GM18498 (cell line): ENCODE data around the gene C1GALT1.

Experiments
- ATAC-seq: cut with Tn5 transposase; IDR thresholded peaks from one replicate; pipeline ENCODE4 v1.9.1; 2021; ENCODE audit warnings: mild to moderate bottlenecking, moderate library complexity; ENCODE audit not compliant: unreplicated experiment

The C1GALT1 gene

GRCh38 chr7:7265081-7266075, 83.0 kb downstream of the C1GALT1 start:
- no peak for ATAC-seq

GRCh38 chr7:7266257-7266881, 84.0 kb downstream of the C1GALT1 start:
- ATAC-seq, result no peak

- no peak for ATAC-seq
Observed at GRCh38 chr7:7271094-7271874, 88.9 kb downstream of the C1GALT1 start.

- no peak for ATAC-seq
Observed at GRCh38 chr7:7272294-7272693, 90.0 kb downstream of the C1GALT1 start.

GRCh38 chr7:7274782-7275181, 92.4 kb downstream of the C1GALT1 start:
- no peak for ATAC-seq

GRCh38 chr7:7276161-7276560, 93.8 kb downstream of the C1GALT1 start:
- no peak for ATAC-seq

- ATAC-seq, result no peak
Observed at GRCh38 chr7:7290429-7291122, 108.2 kb downstream of the C1GALT1 start.

- no peak for ATAC-seq
Observed at GRCh38 chr7:7292085-7292484, 109.7 kb downstream of the C1GALT1 start.

- ATAC-seq, result no peak
Observed at GRCh38 chr7:7292608-7293007, 110.3 kb downstream of the C1GALT1 start.

- no peak for ATAC-seq
Observed at GRCh38 chr7:7293092-7293491, 110.7 kb downstream of the C1GALT1 start.

GRCh38 chr7:7294911-7295310, 112.6 kb downstream of the C1GALT1 start:
- no peak for ATAC-seq
